ENCODE measurements around the gene NXNL2. TPM values are rescaled to one million over a fixed set of nuclear protein-coding genes. Genes with fewer than 3 reads are reported as not detected.
A peak's percentile ranks its signal among the peaks of the same experiment; 100 is the strongest.

NXNL2 gene
- total and polyA plus RNA-seq, 8 donors, result 0.43 to 1.1 TPM; not detected in 6

- no peak for TF ChIP-seq POLR2AphosphoS5 (IDR thresholded peaks at IDR 0.05)
- no peak for TF ChIP-seq POLR2A (IDR thresholded peaks at IDR 0.05)
- TF ChIP-seq CTCF (IDR thresholded peaks at IDR 0.05), result no peak
- TF ChIP-seq EP300 (IDR thresholded peaks at IDR 0.05), result no peak
- H3K27ac ChIP-seq, result peak overlapping the region in 4 of 5 donors; percentile 49 to 73 (median 68)
These were observed 975 bp upstream of the NXNL2 start for GRCh38 chr9:88533951-88534455.

GRCh38 chr9:88535226-88536022, 446 bp downstream of the NXNL2 start:
- intact Hi-C loops (cut with DNase I; ENCODE audit: low total_unique reads), result no loop called here
- no peaks in the 10 kb centered on the region for H3K9me3 ChIP-seq
- 5 to 27% (median 8%) methylated on average over 11 to 75 of the region's 75 CpGs for WGBS, 5 donors
- TF ChIP-seq EP300 (IDR thresholded peaks at IDR 0.05) (no peak), POLR2A (IDR thresholded peaks at IDR 0.05) (no peak), POLR2AphosphoS5 (IDR thresholded peaks at IDR 0.05) (no peak), CTCF (IDR thresholded peaks at IDR 0.05) (no peak)
- peaks cover 11 to 60% (median 36%) of the 10 kb centered on the region in 4 donors for H3K4me1 ChIP-seq
- H3K4me3 ChIP-seq, result peak overlapping the region; percentile 47 to 59 (median 56)
- DNase-seq, result peak; percentile 30 to 64
- H3K27me3 ChIP-seq, result peaks cover 0 to 61% (median 21%) of the 10 kb centered on the region in 3 donors
- H3K36me3 ChIP-seq, result no peaks in the 10 kb centered on the region
- H3K27ac ChIP-seq, result peak overlapping the region in 4 of 5 donors; percentile 4 to 73 (median 48)

More at GRCh38 chr9:88533951-88534455, 975 bp upstream of the NXNL2 start:
- H3K36me3 ChIP-seq, result no peaks in the 10 kb centered on the region
- H3K4me3 ChIP-seq, result peak overlapping the region; percentile 47 to 59 (median 56)
- intact Hi-C loops (cut with DNase I; ENCODE audit: low total_unique reads), result no loop called here
- peaks cover 0 to 61% (median 21%) of the 10 kb centered on the region in 3 donors for H3K27me3 ChIP-seq
- WGBS, 5 donors, result 1 to 4% (median 2%) methylated on average over 30 to 41 of the region's 41 CpGs
- H3K9me3 ChIP-seq, result no peaks in the 10 kb centered on the region
- DNase-seq, result peak; percentile 30 to 75
- peaks cover 11 to 66% (median 43%) of the 10 kb centered on the region in 4 donors for H3K4me1 ChIP-seq

GRCh38 chr9:88536023-88536324, 996 bp downstream of the NXNL2 start:
- Histone ChIP-seq H3K36me3 (no peaks in the 10 kb centered on the region), H3K27me3 (peaks cover 0 to 61% (median 21%) of the 10 kb centered on the region in 3 donors), H3K4me1 (peaks cover 11 to 54% (median 34%) of the 10 kb centered on the region in 4 donors), H3K9me3 (no peaks in the 10 kb centered on the region), H3K27ac (peak overlapping the region in 4 of 5 donors; percentile 24 to 73 (median 56)), H3K4me3 (peak overlapping the region; percentile 47 to 59 (median 56))
- intact Hi-C loops (cut with DNase I; ENCODE audit: low total_unique reads), result no loop called here
- 25 to 48% (median 34%) methylated on average over 12 to 18 of the region's 18 CpGs for WGBS, 5 donors
- peak in 1 of 2 donors; percentile 52 for DNase-seq
- TF ChIP-seq EP300 (IDR thresholded peaks at IDR 0.05), result no peak
- no peak for TF ChIP-seq POLR2A (IDR thresholded peaks at IDR 0.05)
- no peak for TF ChIP-seq CTCF (IDR thresholded peaks at IDR 0.05)
- TF ChIP-seq POLR2AphosphoS5 (IDR thresholded peaks at IDR 0.05), result no peak

GRCh38 chr9:88536951-88537760, 2.2 kb downstream of the NXNL2 start:
- Histone ChIP-seq H3K4me3 (no peak overlapping the region), H3K4me1 (peaks cover 11 to 49% (median 33%) of the 10 kb centered on the region in 4 donors), H3K9me3 (no peaks in the 10 kb centered on the region), H3K27ac (peak overlapping the region in 3 of 5 donors; percentile 35 to 73 (median 73)), H3K27me3 (peaks cover 0 to 52% (median 21%) of the 10 kb centered on the region in 3 donors), H3K36me3 (no peaks in the 10 kb centered on the region)
- intact Hi-C loops (cut with DNase I; ENCODE audit: low total_unique reads), result no loop called here
- 54 to 64% (median 60%) methylated on average over 13 to 15 of the region's 15 CpGs for WGBS, 5 donors
- peak in 1 of 2 donors; percentile 77 for DNase-seq
- TF ChIP-seq POLR2A (IDR thresholded peaks at IDR 0.05) (no peak), CTCF (IDR thresholded peaks at IDR 0.05) (no peak), POLR2AphosphoS5 (IDR thresholded peaks at IDR 0.05) (no peak), EP300 (IDR thresholded peaks at IDR 0.05) (no peak)
